K562 (cell line): ENCODE data around the gene DBNDD2. TPM values are rescaled to one million over a fixed set of nuclear protein-coding genes. Genes with fewer than 3 reads are reported as not detected.

Source experiments
- ATAC-seq: fragments of 200-7000 bp; cut with Tn5 transposase; 3 replicates; pipeline ENCODE4 v1.9.1; 2020; ENCODE audit warnings: moderate library complexity
- BruUV-seq: library from RNA; stranded (reverse); fragments of 400-500 nt; replicated peaks from 2 replicates; lab custom pipeline; 2021; lab: Mats Ljungman, UMichigan
- CTCF ChIA-PET: fragments of 300-600 bp; formaldehyde crosslinking; extraction: SDS; loops from one replicate; lab custom pipeline; 2021; ENCODE audit warnings: low intra/inter-chr PET ratio; lab: Yijun Ruan, JAX
- POLR2A ChIA-PET: fragments of 300-600, 350-650 bp; sonication (Branson Sonifier 250); formaldehyde crosslinking; extraction: SDS; loops from one replicate; lab custom pipeline; 2021; ENCODE audit warnings: antibody characterized with exemption, inconsistent platforms; lab: Yijun Ruan, JAX
- DNase-seq, 4 experiments: peaks; one replicate each; pipeline versions ENCODE4 v3.0.0 to v3.0.0-alpha.2; 2011 to 2018; ENCODE audit warnings: low spot score in 3 of 4, mixed read lengths in 3 of 4; ENCODE audit errors: extremely low read depth in 1 of 4
- FAIRE-seq: peaks from 2 replicates; lab custom pipeline; 2011; peaks lifted over from hg19 to GRCh38; lab: Jason Lieb, UNC
- H2AFZ ChIP-seq: 2 replicates; pipeline ENCODE4 v1.6.0; 2011; ENCODE audit warnings: low read depth, low read length, control low read depth, inconsistent platforms
- H3K27ac ChIP-seq: fragments of 200-600 bp; 3 replicates; pipeline ENCODE4 v1.8.0; 2011; ENCODE audit warnings: low read depth, mild to moderate bottlenecking, control low read depth, inconsistent platforms, low read length, moderate library complexity, mixed read lengths; ENCODE audit errors: extremely low read depth
- H3K27me3 ChIP-seq, 2 experiments: fragments of 300-600 bp in 1 of 2; 2 replicates in 1 of 2; 3 replicates in 1 of 2; pipeline versions ENCODE4 v1.6.0 to v1.8.0; 2011; ENCODE audit warnings: inconsistent platforms in 2 of 2, low read length in 2 of 2, mild to moderate bottlenecking in 1 of 2, mixed read lengths in 1 of 2, moderate library complexity in 1 of 2; ENCODE audit not compliant: control insufficient read depth in 2 of 2, insufficient read depth in 2 of 2
- H3K36me3 ChIP-seq: fragments of 300-600 bp; 3 replicates; pipeline ENCODE4 v1.8.0; 2011; ENCODE audit warnings: mild to moderate bottlenecking, low read length, inconsistent platforms; ENCODE audit not compliant: control insufficient read depth, insufficient read depth
- H3K4me1 ChIP-seq, 2 experiments: fragments of 200-600 bp in 1 of 2; replicated peaks in 1 of 2; 2 replicates in 1 of 2; 3 replicates in 1 of 2; pipeline versions ENCODE4 v1.5.1 to v1.8.0; 2011; ENCODE audit warnings: inconsistent platforms in 2 of 2, low read length in 2 of 2, mild to moderate bottlenecking in 1 of 2, mixed read lengths in 1 of 2, moderate library complexity in 1 of 2; ENCODE audit not compliant: control insufficient read depth in 2 of 2, insufficient read depth in 2 of 2
- H3K4me2 ChIP-seq: 2 replicates; pipeline ENCODE4 v1.6.1; 2011; ENCODE audit warnings: low read length, control low read depth, inconsistent platforms, mixed read lengths; ENCODE audit not compliant: insufficient read depth
- H3K4me3 ChIP-seq: fragments of 200-600 bp; sonication (generic), shearing (Covaris generic); 2 replicates; pipeline ENCODE4 v1.5.1; 2016; ENCODE audit warnings: control low read depth, inconsistent platforms
- H3K79me2 ChIP-seq: fragments of 200-600 bp; 3 replicates; pipeline ENCODE4 v1.8.0; 2011; ENCODE audit warnings: low read length, inconsistent platforms; ENCODE audit not compliant: control insufficient read depth, insufficient read depth
- H3K9ac ChIP-seq, 2 experiments: 2 replicates each; pipeline versions ENCODE4 v1.6.0 to v1.6.1; 2011; ENCODE audit warnings: low read depth in 2 of 2, low read length in 2 of 2, control low read depth in 1 of 2, inconsistent platforms in 1 of 2, mild to moderate bottlenecking in 1 of 2, mixed read lengths in 1 of 2; ENCODE audit not compliant: insufficient read depth in 1 of 2
- H3K9me1 ChIP-seq: one replicate; pipeline ENCODE4 v1.6.0; 2011; ENCODE audit warnings: inconsistent platforms, mild to moderate bottlenecking, low read length, moderate library complexity; ENCODE audit not compliant: control insufficient read depth, insufficient read depth
- H3K9me3 ChIP-seq: replicated peaks from 2 replicates; pipeline ENCODE4 v1.5.1; 2011; ENCODE audit warnings: low read depth, low read length, inconsistent platforms; ENCODE audit not compliant: control insufficient read depth, insufficient read depth
- H4K20me1 ChIP-seq: replicated peaks from 2 replicates; pipeline ENCODE4 v1.6.1; 2011; ENCODE audit warnings: low read length, inconsistent platforms, mixed read lengths; ENCODE audit not compliant: control insufficient read depth, insufficient read depth
- CREBBP ChIP-seq: IDR thresholded peaks from one replicate; pipeline ENCODE4 v1.6.1; 2012; ENCODE audit warnings: low read depth, mild to moderate bottlenecking, control low read depth, inconsistent platforms, low read length
- DIDO1 ChIP-seq: fragments of 450-650 bp; IDR thresholded peaks from 2 replicates; pipeline ENCODE4 v1.6.1; 2016; ENCODE audit warnings: low read depth, missing biosample characterization, missing genetic modification characterization
- MTA3 ChIP-seq: fragments of 450-650 bp; formaldehyde crosslinking; IDR thresholded peaks from 2 replicates; pipeline ENCODE4 v1.6.1; 2017; ENCODE audit warnings: mild to moderate bottlenecking, borderline replicate concordance
- MYNN ChIP-seq, 2 experiments: sonication (generic); formaldehyde crosslinking in 1 of 2; IDR thresholded peaks; 2 replicates each; pipeline versions ENCODE4 v1.5.0 to v1.6.1; 2016 to 2020; ENCODE audit warnings: antibody characterized with exemption in 1 of 2, missing genetic modification reagents in 1 of 2
- SAFB2 ChIP-seq: fragments of 200-400 bp; formaldehyde crosslinking; IDR thresholded peaks from 2 replicates; pipeline ENCODE4 v1.6.1; 2018; ENCODE audit warnings: borderline replicate concordance, low read length, low read depth, moderate library complexity; ENCODE audit not compliant: severe bottlenecking
- WHSC1 ChIP-seq: IDR thresholded peaks from one replicate; pipeline ENCODE4 v1.6.1; 2012; ENCODE audit warnings: low read length, control low read depth, inconsistent platforms
- ZBTB17 ChIP-seq: fragments of 450-650 bp; formaldehyde crosslinking; IDR thresholded peaks from 2 replicates; pipeline ENCODE4 v1.4.0; 2020; ENCODE audit warnings: mild to moderate bottlenecking
- ZNF124 ChIP-seq: sonication (generic); formaldehyde crosslinking; IDR thresholded peaks from 2 replicates; pipeline ENCODE4 v1.8.1; 2022; ENCODE audit warnings: missing genetic modification reagents
- ZNF79 ChIP-seq: fragments of 250-450 bp; sonication (Bioruptor Pico); IDR thresholded peaks from 2 replicates; pipeline ENCODE4 v1.4.0; 2020; ENCODE audit warnings: low read depth, mild to moderate bottlenecking, moderate library complexity
- in situ Hi-C: fragments of 300-500 bp; cut with MboI; formaldehyde crosslinking; loops from 4 replicates; pipeline ENCODE4 v1.15.0; 2018; ENCODE audit warnings: inconsistent platforms, mixed read lengths
- intact Hi-C: fragments of 100-400 bp; cut with micrococcal nuclease; formaldehyde crosslinking; loops from 2 replicates; pipeline ENCODE4 v1.14.2; 2022
- polyA plus RNA-seq, 8 experiments: library from polyadenylated mRNA; depleted of rRNA in 4 of 8; stranded (reverse) in 5 of 8; unstranded in 3 of 8; fragments of >200 nt; fragmentation: Nextera tagmentation in 2 of 8; fragmentation: Illumina TruSeq in 1 of 8; extraction: Ambion mirVana in 2 of 8; extraction: Trizol in 1 of 8; gene quantifications; 2 replicates each; pipeline versions ENCODE4 v1.2.1 to v1.2.3, GENCODE V29; 2011 to 2014; ENCODE audit warnings: inconsistent platforms in 1 of 8, missing spikeins in 1 of 8
- total RNA-seq, 7 experiments: library from RNA; depleted of rRNA in 6 of 7; stranded (reverse); fragments of >200 nt in 6 of 7; fragmentation: Illumina TruSeq in 2 of 7; extraction: Trizol in 2 of 7; gene quantifications; 2 replicates each; pipeline versions ENCODE4 v1.2.1 to v1.2.3, GENCODE V29; 2011 to 2021; ENCODE audit warnings: low replicate concordance in 1 of 7
- TF ChIP-seq, protein P1 (sequence below): fragments of 250-450 bp; sonication (Bioruptor Pico); IDR thresholded peaks from 2 replicates; pipeline ENCODE4 v1.5.0; 2021; ENCODE audit warnings: mild to moderate bottlenecking, moderate library complexity
- TF ChIP-seq, protein P2 (sequence below): IDR thresholded peaks from 3 replicates; pipeline ENCODE4 v1.6.1; 2011; ENCODE audit warnings: borderline replicate concordance, mild to moderate bottlenecking, moderate library complexity; ENCODE audit not compliant: insufficient read length; ENCODE audit errors: extremely low read depth
- TF ChIP-seq, protein P3 (sequence below): fragments of 450-650 bp; IDR thresholded peaks from 2 replicates; pipeline ENCODE4 v1.6.1; 2018; ENCODE audit warnings: mild to moderate bottlenecking, low read depth; ENCODE audit not compliant: partially characterized antibody

The DBNDD2 gene
- total and polyA plus RNA-seq, 9 of the 15 experiments (the other 6 are each of a cell fraction or from before 2014, with no cell fraction given): 12.8 to 64.0 (median 35.8) TPM

DNA sequence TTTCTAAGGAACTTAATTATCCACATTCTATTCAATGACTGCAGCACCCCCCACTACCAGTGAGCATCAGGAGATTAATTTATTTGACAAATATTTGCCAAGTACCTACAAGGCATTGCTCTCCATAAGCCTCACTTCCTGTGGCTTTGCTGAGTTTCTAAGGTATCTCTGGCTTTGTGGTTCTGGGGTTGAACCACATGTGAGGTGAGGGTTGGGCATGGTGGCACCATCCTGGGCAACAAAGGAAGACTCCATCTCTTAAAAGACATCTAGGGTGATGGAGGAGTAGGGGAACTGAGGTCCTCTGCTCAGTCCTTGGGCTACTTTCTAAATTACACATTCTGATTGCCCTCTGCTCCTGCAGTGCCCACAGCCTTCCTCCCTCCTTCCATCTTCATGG is 36.0 kb downstream of the DBNDD2 start:
- Histone ChIP-seq H3K27me3 (peaks cover 4 to 19% of the 10 kb centered on the region in 2 experiments; a peak in 4 of 5 replicates), H3K4me3 (no peak overlapping the region), H3K4me2 (no peak overlapping the region), H3K9ac (no peak overlapping the region), H3K27ac (no peak overlapping the region), H3K9me1 (no peaks in the 10 kb centered on the region), H4K20me1 (no peaks in the 10 kb centered on the region), H3K9me3 (no peaks in the 10 kb centered on the region), H3K79me2 (no peaks in the 10 kb centered on the region), H3K36me3 (no peaks in the 10 kb centered on the region), H3K4me1 (no peaks in the 10 kb centered on the region), H2AFZ (no peak overlapping the region)
- ChIA-PET POLR2A (interaction anchor here (0.8 to 1.8 kb wide), 2 partner anchors 9 to 10 kb away, joined by 3 to 9 read pairs; no protein-coding TSS in a partner anchor), CTCF (no interaction called here)
- intact Hi-C loops: no loop called here
- BruUV-seq: no TSS peak
- FAIRE-seq (no peak), ATAC-seq (no peak), DNase-seq (no peak)
- in situ Hi-C loops: no loop called here
- TF ChIP-seq MYNN (IDR thresholded peaks at IDR 0.05): no peak
- no peak for TF ChIP-seq MYNN (CRISPR knock-in tag; IDR thresholded peaks at IDR 0.05)
- TF ChIP-seq, protein P1, sequence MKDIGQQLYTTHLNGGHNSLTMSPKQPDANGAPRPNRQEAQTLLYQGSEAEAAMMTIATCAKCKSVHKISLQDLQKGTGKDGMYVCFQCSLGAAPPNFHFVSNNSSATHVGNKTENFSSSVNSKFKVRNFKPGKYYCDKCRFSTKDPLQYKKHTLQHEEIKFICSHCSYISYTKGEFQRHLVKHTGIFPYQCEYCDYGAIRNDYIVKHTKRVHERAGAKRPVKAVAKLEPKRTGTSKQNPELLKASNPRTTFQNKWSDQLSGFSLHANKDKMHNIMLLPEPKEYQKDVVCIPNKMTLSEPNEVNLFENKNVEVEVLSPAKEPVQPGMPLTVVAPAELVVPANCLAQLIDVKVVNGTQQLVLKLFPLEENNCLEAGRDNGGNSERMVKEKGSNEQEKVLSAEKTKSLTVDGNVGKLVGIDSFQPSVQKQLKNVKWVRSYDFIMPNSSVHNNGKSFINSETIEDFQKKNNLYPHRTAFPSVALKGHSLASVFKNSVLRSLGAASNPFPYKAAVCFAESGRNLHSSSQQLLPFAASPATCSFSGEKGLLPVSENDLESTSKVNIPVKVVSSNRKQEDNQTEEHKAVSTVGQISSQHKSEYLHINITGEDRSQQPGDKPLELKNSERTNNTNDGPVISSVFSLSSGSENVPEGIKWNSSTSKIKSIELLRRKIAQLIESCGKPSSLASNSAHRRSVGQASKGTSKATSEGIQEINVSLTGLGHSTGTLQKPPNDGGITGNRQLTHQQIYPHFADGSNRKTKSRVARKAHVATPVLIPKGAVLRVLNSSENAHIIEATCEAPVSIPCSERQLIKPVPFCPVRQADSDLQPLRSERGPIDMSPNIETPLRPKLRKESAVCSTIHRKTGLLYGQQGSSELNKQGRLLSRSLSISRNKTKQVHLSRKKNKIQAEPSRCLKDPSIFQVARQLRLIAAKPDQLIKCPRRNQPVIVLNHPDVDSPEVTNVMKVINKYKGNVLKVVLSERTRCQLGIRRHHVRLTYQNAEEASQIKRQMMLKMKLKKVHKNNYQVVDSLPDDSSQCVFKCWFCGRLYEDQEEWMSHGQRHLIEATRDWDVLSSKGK (CRISPR knock-in tag): no peak
- TF ChIP-seq WHSC1: no peak
- TF ChIP-seq, protein P2, sequence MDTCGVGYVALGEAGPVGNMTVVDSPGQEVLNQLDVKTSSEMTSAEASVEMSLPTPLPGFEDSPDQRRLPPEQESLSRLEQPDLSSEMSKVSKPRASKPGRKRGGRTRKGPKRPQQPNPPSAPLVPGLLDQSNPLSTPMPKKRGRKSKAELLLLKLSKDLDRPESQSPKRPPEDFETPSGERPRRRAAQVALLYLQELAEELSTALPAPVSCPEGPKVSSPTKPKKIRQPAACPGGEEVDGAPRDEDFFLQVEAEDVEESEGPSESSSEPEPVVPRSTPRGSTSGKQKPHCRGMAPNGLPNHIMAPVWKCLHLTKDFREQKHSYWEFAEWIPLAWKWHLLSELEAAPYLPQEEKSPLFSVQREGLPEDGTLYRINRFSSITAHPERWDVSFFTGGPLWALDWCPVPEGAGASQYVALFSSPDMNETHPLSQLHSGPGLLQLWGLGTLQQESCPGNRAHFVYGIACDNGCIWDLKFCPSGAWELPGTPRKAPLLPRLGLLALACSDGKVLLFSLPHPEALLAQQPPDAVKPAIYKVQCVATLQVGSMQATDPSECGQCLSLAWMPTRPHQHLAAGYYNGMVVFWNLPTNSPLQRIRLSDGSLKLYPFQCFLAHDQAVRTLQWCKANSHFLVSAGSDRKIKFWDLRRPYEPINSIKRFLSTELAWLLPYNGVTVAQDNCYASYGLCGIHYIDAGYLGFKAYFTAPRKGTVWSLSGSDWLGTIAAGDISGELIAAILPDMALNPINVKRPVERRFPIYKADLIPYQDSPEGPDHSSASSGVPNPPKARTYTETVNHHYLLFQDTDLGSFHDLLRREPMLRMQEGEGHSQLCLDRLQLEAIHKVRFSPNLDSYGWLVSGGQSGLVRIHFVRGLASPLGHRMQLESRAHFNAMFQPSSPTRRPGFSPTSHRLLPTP: no peak
- TF ChIP-seq SAFB2: no peak
- no peak for TF ChIP-seq DIDO1
- TF ChIP-seq CREBBP: no peak
- TF ChIP-seq, protein P3, sequence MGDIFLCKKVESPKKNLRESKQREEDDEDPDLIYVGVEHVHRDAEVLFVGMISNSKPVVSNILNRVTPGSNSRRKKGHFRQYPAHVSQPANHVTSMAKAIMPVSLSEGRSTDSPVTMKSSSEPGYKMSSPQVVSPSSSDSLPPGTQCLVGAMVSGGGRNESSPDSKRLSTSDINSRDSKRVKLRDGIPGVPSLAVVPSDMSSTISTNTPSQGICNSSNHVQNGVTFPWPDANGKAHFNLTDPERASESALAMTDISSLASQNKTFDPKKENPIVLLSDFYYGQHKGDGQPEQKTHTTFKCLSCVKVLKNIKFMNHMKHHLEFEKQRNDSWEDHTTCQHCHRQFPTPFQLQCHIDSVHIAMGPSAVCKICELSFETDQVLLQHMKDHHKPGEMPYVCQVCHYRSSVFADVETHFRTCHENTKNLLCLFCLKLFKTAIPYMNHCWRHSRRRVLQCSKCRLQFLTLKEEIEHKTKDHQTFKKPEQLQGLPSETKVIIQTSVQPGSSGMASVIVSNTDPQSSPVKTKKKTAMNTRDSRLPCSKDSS: no peak
- no peak for TF ChIP-seq ZBTB17
- TF ChIP-seq ZNF79 (CRISPR knock-in tag): no peak
- no peak for TF ChIP-seq MTA3
- TF ChIP-seq ZNF124 (CRISPR knock-in tag): no peak
